ENCODE results near the gene NUP42. TPM values are rescaled to one million over a fixed set of nuclear protein-coding genes. Genes with fewer than 3 reads are reported as not detected.

The NUP42 gene
- total RNA-seq, 1 experiment from 2014 or later, result 40.8 TPM

GRCh38 chr7:23181684-23182553 is at the start of gene NUP42 (continued):
- 0 out of 2 replicates have a peak, but pooled peaks have one; percentile 57 for TF ChIP-seq ZNF512 (CRISPR knock-in tag; IDR thresholded peaks at IDR 0.05; ENCODE audit: borderline replicate concordance)
- 0 out of 2 replicates have a peak, but pooled peaks have one; percentile 44 for TF ChIP-seq KAT7 (CRISPR knock-in tag; IDR thresholded peaks at IDR 0.05; ENCODE audit: borderline replicate concordance)
- TF ChIP-seq NFYB (CRISPR knock-in tag; conservative IDR thresholded peaks at IDR 0.05; ENCODE audit: low read depth), result peak; percentile 53
- peak; percentile 74; the same call in 1 of the 2 replicates for TF ChIP-seq HMGXB4 (CRISPR knock-in tag; IDR thresholded peaks at IDR 0.05)
- peak; percentile 79 for TF ChIP-seq TEAD1 (CRISPR knock-in tag; IDR thresholded peaks at IDR 0.05)
- TF ChIP-seq ETV6 (CRISPR knock-in tag; IDR thresholded peaks at IDR 0.05), result peak; percentile 43; the same call in 1 of the 2 replicates
- TF ChIP-seq RORB (CRISPR knock-in tag; IDR thresholded peaks at IDR 0.05), result no peak
- TF ChIP-seq MAX (CRISPR knock-in tag; IDR thresholded peaks at IDR 0.05), result peak; percentile 91
- TF ChIP-seq ATF2 (CRISPR knock-in tag; IDR thresholded peaks at IDR 0.05; ENCODE audit: borderline replicate concordance, low read depth), result no peak
- no peak for TF ChIP-seq JUN (CRISPR knock-in tag; IDR thresholded peaks at IDR 0.05)
- peak; percentile 92 for TF ChIP-seq MYBL2 (CRISPR knock-in tag; IDR thresholded peaks at IDR 0.05)
- peak; percentile 88 for TF ChIP-seq SP1 (CRISPR knock-in tag; conservative IDR thresholded peaks at IDR 0.05)
- TF ChIP-seq FOXP4 (CRISPR knock-in tag; IDR thresholded peaks at IDR 0.05), result no peak
- TF ChIP-seq ZNF423 (CRISPR knock-in tag; IDR thresholded peaks at IDR 0.05), result no peak

- Mint-ChIP-seq H3K4me3 (no peak overlapping the region), H3K4me1 (peaks cover 19% of the 10 kb centered on the region), H3K9me3 (peaks cover 10% of the 10 kb centered on the region), H3K36me3 (peaks cover 22% of the 10 kb centered on the region), H3K27ac (no peak overlapping the region), H3K27me3 (ENCODE audit: low read depth) (no peaks in the 10 kb centered on the region)
- ATAC-seq, result no peak
- ChIA-PET POLR2A (no interaction called here), CTCF (no interaction called here)
- DNase-seq (ENCODE audit: low spot score), result no peak
- no peak for TF ChIP-seq ZSCAN18 (CRISPR knock-in tag; IDR thresholded peaks at IDR 0.05)
- no peak for TF ChIP-seq GTF2I (CRISPR knock-in tag; conservative IDR thresholded peaks at IDR 0.05)
- TF ChIP-seq CREM (CRISPR knock-in tag; IDR thresholded peaks at IDR 0.05), result no peak
- no peak for TF ChIP-seq TP53 (CRISPR knock-in tag; IDR thresholded peaks at IDR 0.05)
- TF ChIP-seq NFE2L1 (CRISPR knock-in tag; IDR thresholded peaks at IDR 0.05), result no peak
- no peak for TF ChIP-seq KAT7 (CRISPR knock-in tag; IDR thresholded peaks at IDR 0.05; ENCODE audit: borderline replicate concordance)
- no peak for TF ChIP-seq SP1 (CRISPR knock-in tag; conservative IDR thresholded peaks at IDR 0.05)
Observed at GRCh38 chr7:23133797-23134196, 48.1 kb upstream of the NUP42 start.
